HepG2 (cell line): ENCODE measurements around the gene SEPTIN10. TPM values are rescaled to one million over a fixed set of nuclear protein-coding genes. Genes with fewer than 3 reads are reported as not detected.

Source experiments
- AKNA ChIP-seq: sonication (generic); formaldehyde crosslinking; IDR thresholded peaks from 2 replicates; pipeline ENCODE4 v1.4.0; 2020; ENCODE audit warnings: missing genetic modification reagents, borderline replicate concordance
- ARID5B ChIP-seq: IDR thresholded peaks from 2 replicates; pipeline ENCODE4 v1.4.0; 2020; ENCODE audit warnings: mild to moderate bottlenecking, missing genetic modification reagents
- ERF ChIP-seq: IDR thresholded peaks from 2 replicates; pipeline ENCODE4 v1.6.1; 2018; ENCODE audit warnings: missing biosample characterization, missing genetic modification reagents
- IKZF5 ChIP-seq: IDR thresholded peaks from 2 replicates; pipeline ENCODE4 v1.6.1; 2018; ENCODE audit warnings: missing genetic modification reagents, mild to moderate bottlenecking, missing compliant biosample characterization
- MATR3 ChIP-seq: sonication (generic); formaldehyde crosslinking; IDR thresholded peaks from 2 replicates; pipeline ENCODE4 v1.4.0; 2020; ENCODE audit warnings: missing genetic modification reagents
- MEF2D ChIP-seq: sonication (generic); formaldehyde crosslinking; IDR thresholded peaks from 2 replicates; pipeline ENCODE4 v1.5.1; 2020; ENCODE audit warnings: mild to moderate bottlenecking, missing genetic modification reagents
- ONECUT2 ChIP-seq: sonication (generic); formaldehyde crosslinking; IDR thresholded peaks from 2 replicates; pipeline ENCODE4 v1.4.0; 2020; ENCODE audit warnings: missing genetic modification reagents
- PRDM15 ChIP-seq: sonication (generic); formaldehyde crosslinking; IDR thresholded peaks from 2 replicates; pipeline ENCODE4 v1.4.0; 2020; ENCODE audit warnings: missing genetic modification reagents
- SIN3B ChIP-seq: fragments of 150-350 bp; IDR thresholded peaks from 2 replicates; pipeline ENCODE4 v1.6.1; 2014; ENCODE audit warnings: low read length
- THAP11 ChIP-seq: IDR thresholded peaks from 2 replicates; pipeline ENCODE4 v1.6.1; 2016; ENCODE audit warnings: missing biosample characterization, missing genetic modification reagents
- ZBTB7A ChIP-seq: sonication (generic); formaldehyde crosslinking; IDR thresholded peaks from 2 replicates; pipeline ENCODE4 v1.8.0; 2022; ENCODE audit warnings: mild to moderate bottlenecking, missing genetic modification reagents
- ZNF124 ChIP-seq: sonication (generic); formaldehyde crosslinking; IDR thresholded peaks from 2 replicates; pipeline ENCODE4 v1.4.0; 2020; ENCODE audit warnings: missing genetic modification reagents
- ZNF33A ChIP-seq: sonication (generic); formaldehyde crosslinking; IDR thresholded peaks from 2 replicates; pipeline ENCODE4 v1.5.1; 2020; ENCODE audit warnings: missing genetic modification reagents, mild to moderate bottlenecking, moderate library complexity, borderline replicate concordance
- ZNF382 ChIP-seq: sonication (generic); formaldehyde crosslinking; IDR thresholded peaks from 2 replicates; pipeline ENCODE4 v1.5.0; 2020; ENCODE audit warnings: missing genetic modification reagents, mild to moderate bottlenecking, borderline replicate concordance
- polyA plus RNA-seq, 8 experiments: library from polyadenylated mRNA; depleted of rRNA in 3 of 8; stranded (reverse) in 7 of 8; unstranded in 1 of 8; fragments of >200 nt; fragmentation: Illumina TruSeq in 4 of 8; extraction: Trizol in 4 of 8; gene quantifications; 2 replicates each; pipeline versions ENCODE4 v1.2.1 to v1.2.3, GENCODE V29; 2011 to 2016; ENCODE audit warnings: low read depth in 4 of 8, missing spikeins in 1 of 8, mixed read lengths in 1 of 8; ENCODE audit not compliant: insufficient read depth in 1 of 8
- total RNA-seq, 5 experiments: library from RNA; depleted of rRNA; stranded (reverse); fragments of >200 nt; fragmentation: Illumina TruSeq; extraction: Trizol; gene quantifications; 2 replicates each; pipeline ENCODE4 v1.2.3, GENCODE V29; 2016; ENCODE audit warnings: low read depth in 1 of 5

Gene SEPTIN10
- total and polyA plus RNA-seq, 2 of the 13 experiments (the other 11 are each of a cell fraction or from before 2014, with no cell fraction given), result 45.8 to 67.5 TPM

- TF ChIP-seq ERF (CRISPR knock-in tag) (0 out of 2 replicates have a peak, but pooled peaks have one; percentile 63), MATR3 (CRISPR knock-in tag) (no peak), ARID5B (CRISPR knock-in tag) (0 out of 2 replicates have a peak, but pooled peaks have one; percentile 35), SIN3B (no peak), ZNF124 (peak; percentile 74; the same call in 1 of the 2 replicates), THAP11 (CRISPR knock-in tag) (0 out of 2 replicates have a peak, but pooled peaks have one; percentile 37), IKZF5 (CRISPR knock-in tag) (peak; percentile 47; the same call in 1 of the 2 replicates), ZNF382 (CRISPR knock-in tag) (no peak), MEF2D (CRISPR knock-in tag) (no peak), ZBTB7A (CRISPR knock-in tag) (no peak), ONECUT2 (CRISPR knock-in tag) (no peak), AKNA (no peak), PRDM15 (CRISPR knock-in tag) (no peak), ZNF33A (CRISPR knock-in tag) (no peak)
Measured at GRCh38 chr2:109545828-109546713, 67.7 kb downstream of the SEPTIN10 start (continued).
